Spinal cord (tissue), 10 donors: Measurements from ENCODE around the gene ADGRE1. TPM values are rescaled to one million over a fixed set of nuclear protein-coding genes. Genes with fewer than 3 reads are reported as not detected.
A peak's percentile ranks its signal among the peaks of the same experiment; 100 is the strongest.
"Not testable (repeated sequence)": the region's sequence is repeated elsewhere in the genome, so short reads cannot be mapped to it uniquely, and the experiment has no call there.

ENCODE experiments used
- DNase-seq, 6 donors: peaks; one replicate each; pipeline versions ENCODE4 v3.0.0 to v3.0.0-alpha.2; 2013 to 2015; ENCODE audit warnings: low spot score in 6 of 6, low read depth in 4 of 6
- H3K27ac ChIP-seq: one replicate; pipeline ENCODE4 v1.5.1; 2013; ENCODE audit warnings: low read depth, low read length, control low read depth
- H3K27me3 ChIP-seq: one replicate; pipeline ENCODE4 v1.6.1; 2013; ENCODE audit warnings: low read length; ENCODE audit not compliant: control insufficient read depth, insufficient read depth
- H3K36me3 ChIP-seq: one replicate; pipeline ENCODE4 v1.6.1; 2013; ENCODE audit warnings: low read length; ENCODE audit not compliant: control insufficient read depth, insufficient read depth
- H3K4me1 ChIP-seq: one replicate; pipeline ENCODE4 v1.6.1; 2013; ENCODE audit warnings: low read length; ENCODE audit not compliant: control insufficient read depth, insufficient read depth
- H3K4me3 ChIP-seq: one replicate; pipeline ENCODE4 v1.5.1; 2013; ENCODE audit warnings: low read depth, low read length, control low read depth
- H3K9me3 ChIP-seq: one replicate; pipeline ENCODE4 v1.6.1; 2013; ENCODE audit warnings: low read length; ENCODE audit not compliant: control insufficient read depth, insufficient read depth
- WGBS: methylation state at CpG from one replicate; pipeline ENCODE4 v1.1.5; 2013; ENCODE audit warnings: missing lambda C conversion rate; ENCODE audit not compliant: insufficient coverage; 5-methylcytosine and 5-hydroxymethylcytosine counted together
- polyA plus RNA-seq, 2 donors: library from polyadenylated mRNA; unstranded; fragments of 120-200 nt; gene quantifications; one replicate each; pipeline ENCODE4 v1.2.1, GENCODE V29; 2013; ENCODE audit not compliant: insufficient read length in 2 of 2
- total RNA-seq, 2 donors: library from RNA; depleted of rRNA in 1 of 2; stranded (reverse); fragments of 120-200 nt in 1 of 2; fragments of >200 nt in 1 of 2; gene quantifications; one replicate each; pipeline versions ENCODE4 v1.2.3 to v1.2.4, GENCODE V29; 2013 to 2014
- donor health status: healthy.

Gene ADGRE1
- total and polyA plus RNA-seq, 4 donors: 0.11 to 1.1 TPM; not detected in 2

- Histone ChIP-seq H3K27ac (no peak overlapping the region), H3K9me3 (no peaks in the 10 kb centered on the region), H3K36me3 (no peaks in the 10 kb centered on the region), H3K27me3 (no peaks in the 10 kb centered on the region), H3K4me3 (no peak overlapping the region), H3K4me1 (peaks cover 3% of the 10 kb centered on the region)
- 80% methylated on average over 2 of the region's 2 CpGs for WGBS
- DNase-seq: no peak
These were observed 32.6 kb upstream of the ADGRE1 start for GRCh38 chr19:6854758-6855157.

GRCh38 chr19:6856749-6857372 lies 30.5 kb upstream of the ADGRE1 start:
- Histone ChIP-seq H3K4me1 (peaks cover 3% of the 10 kb centered on the region), H3K36me3 (no peaks in the 10 kb centered on the region), H3K27me3 (no peaks in the 10 kb centered on the region), H3K27ac (no peak overlapping the region), H3K9me3 (no peaks in the 10 kb centered on the region), H3K4me3 (no peak overlapping the region)
- 45% methylated on average over 11 of the region's 14 CpGs for WGBS
- peak in 3 of 6 donors; percentile 15 to 59 (median 35) for DNase-seq

GRCh38 chr19:6861683-6862286 lies 25.6 kb upstream of the ADGRE1 start:
- 94% methylated on average over 2 of the region's 10 CpGs for WGBS
- Histone ChIP-seq H3K36me3 (no peaks in the 10 kb centered on the region), H3K4me3 (no peak overlapping the region), H3K27me3 (peaks cover 2% of the 10 kb centered on the region), H3K4me1 (peaks cover 7% of the 10 kb centered on the region), H3K9me3 (no peaks in the 10 kb centered on the region), H3K27ac (no peak overlapping the region)
- no peak for DNase-seq

- Histone ChIP-seq H3K36me3 (no peaks in the 10 kb centered on the region), H3K4me1 (peaks cover 6% of the 10 kb centered on the region), H3K27ac (no peak overlapping the region), H3K4me3 (no peak overlapping the region), H3K27me3 (peaks cover 2% of the 10 kb centered on the region), H3K9me3 (no peaks in the 10 kb centered on the region)
- WGBS: 6% methylated on average over 16 of the region's 16 CpGs
- peak in 4 of 6 donors; percentile 33 to 92 (median 76) for DNase-seq
These were observed 24.7 kb upstream of the ADGRE1 start for GRCh38 chr19:6862673-6863078.

GRCh38 chr19:6864325-6864940 lies 22.9 kb upstream of the ADGRE1 start:
- H3K36me3 ChIP-seq: no peaks in the 10 kb centered on the region
- peaks cover 2% of the 10 kb centered on the region for H3K27me3 ChIP-seq
- peaks cover 6% of the 10 kb centered on the region for H3K4me1 ChIP-seq
- H3K27ac ChIP-seq: no peak overlapping the region
- DNase-seq: no peak
- H3K4me3 ChIP-seq: no peak overlapping the region
- 70% methylated on average over 2 of the region's 9 CpGs for WGBS
- no peaks in the 10 kb centered on the region for H3K9me3 ChIP-seq

- no peak overlapping the region for H3K4me3 ChIP-seq
- no peaks in the 10 kb centered on the region for H3K9me3 ChIP-seq
- peaks cover 6% of the 10 kb centered on the region for H3K4me1 ChIP-seq
- no peak for DNase-seq
- H3K27me3 ChIP-seq: peaks cover 2% of the 10 kb centered on the region
- WGBS: 74% methylated on average over 9 of the region's 10 CpGs
- H3K27ac ChIP-seq: no peak overlapping the region
- H3K36me3 ChIP-seq: no peaks in the 10 kb centered on the region
These were observed 21.5 kb upstream of the ADGRE1 start for GRCh38 chr19:6865849-6866248.

- WGBS: 65% methylated on average over 5 of the region's 6 CpGs
- Histone ChIP-seq H3K27me3 (peaks cover 2% of the 10 kb centered on the region), H3K4me1 (peaks cover 6% of the 10 kb centered on the region), H3K9me3 (no peaks in the 10 kb centered on the region), H3K4me3 (no peak overlapping the region), H3K36me3 (no peaks in the 10 kb centered on the region), H3K27ac (no peak overlapping the region)
- no peak for DNase-seq
These were observed 20.6 kb upstream of the ADGRE1 start for GRCh38 chr19:6866741-6867151.

- peak in 3 of 6 donors; percentile 29 to 62 (median 60) for DNase-seq
- no peaks in the 10 kb centered on the region for H3K4me1 ChIP-seq
- H3K9me3 ChIP-seq: no peaks in the 10 kb centered on the region
- no peak overlapping the region for H3K27ac ChIP-seq
- no peak overlapping the region for H3K4me3 ChIP-seq
- WGBS: 4% methylated on average over 4 of the region's 4 CpGs
- peaks cover 2% of the 10 kb centered on the region for H3K27me3 ChIP-seq
- H3K36me3 ChIP-seq: no peaks in the 10 kb centered on the region
These were observed 19.0 kb upstream of the ADGRE1 start for GRCh38 chr19:6868351-6868750.

- WGBS: 91% methylated on average over 19 of the region's 22 CpGs
- H3K27ac ChIP-seq, H3K4me3 ChIP-seq, H3K9me3 ChIP-seq, H3K36me3 ChIP-seq, H3K4me1 ChIP-seq, H3K27me3 ChIP-seq, DNase-seq: not testable (repeated sequence)
These were observed 18.1 kb upstream of the ADGRE1 start for GRCh38 chr19:6869151-6869882.
